HG03097 (cell line): ENCODE data around the gene SPTAN1.
"Not testable (repeated sequence)": the region's sequence is repeated elsewhere in the genome, so short reads cannot be mapped to it uniquely, and the experiment has no call there.

Source experiments
- ATAC-seq: cut with Tn5 transposase; IDR thresholded peaks from one replicate; pipeline ENCODE4 v1.9.1; 2021; ENCODE audit not compliant: unreplicated experiment, low FRiP score

Gene SPTAN1

DNA sequence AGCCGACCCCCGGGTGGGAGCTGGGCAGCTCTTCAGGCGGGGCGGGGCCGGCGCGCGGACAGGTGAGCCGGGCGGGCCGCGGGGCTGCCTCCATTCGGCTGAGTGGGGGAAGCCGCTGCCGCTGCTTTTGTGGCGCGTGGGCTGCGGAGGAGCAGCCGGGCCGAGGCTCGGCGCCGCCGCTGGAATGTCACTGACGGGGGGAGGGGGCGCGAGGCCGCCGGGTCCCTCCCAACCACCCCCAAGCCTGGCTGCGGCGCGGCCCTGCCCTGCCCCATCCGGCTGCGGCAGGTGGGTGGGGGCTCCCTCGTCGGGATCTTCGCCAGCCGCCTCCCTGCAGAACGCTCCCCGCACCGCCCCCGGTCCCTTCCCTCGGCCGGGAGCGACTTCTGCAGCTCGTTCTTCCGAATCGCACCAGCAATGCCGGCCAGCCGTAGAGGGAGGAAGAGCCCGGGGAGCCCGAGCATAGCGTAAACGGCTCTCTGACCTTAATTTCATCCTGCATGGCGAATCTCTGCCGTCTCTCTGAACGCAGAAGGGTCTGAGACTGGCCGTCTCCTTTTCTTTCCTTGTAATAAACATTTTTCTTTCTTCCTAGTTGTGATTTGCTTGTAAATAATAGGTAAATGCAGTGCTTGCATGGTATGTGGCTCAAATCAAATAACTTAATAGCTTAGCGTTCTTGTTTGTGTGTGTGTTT, 505 bp downstream of the SPTAN1 start:
- peak; percentile 35 for ATAC-seq

DNA sequence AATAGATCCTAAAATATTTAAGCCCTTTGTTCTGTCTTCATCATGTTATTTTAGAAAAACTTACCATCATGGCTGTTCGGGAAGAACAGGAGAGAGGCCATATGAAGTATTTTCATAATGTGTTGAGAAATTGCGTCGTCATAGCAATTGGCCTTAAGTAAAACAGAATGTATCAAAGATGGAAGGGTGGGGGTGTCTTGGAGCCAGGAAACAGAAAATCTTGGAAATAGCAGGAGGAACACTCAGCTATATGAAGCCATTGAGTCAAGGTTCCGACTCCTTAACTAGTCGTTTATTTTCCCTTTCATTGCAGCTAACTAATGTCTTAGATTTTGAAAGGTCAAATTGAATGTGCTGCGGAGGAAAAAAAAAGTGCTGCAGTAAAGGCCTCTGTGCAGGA, 1.3 kb downstream of the SPTAN1 start:
- ATAC-seq: no peak

DNA sequence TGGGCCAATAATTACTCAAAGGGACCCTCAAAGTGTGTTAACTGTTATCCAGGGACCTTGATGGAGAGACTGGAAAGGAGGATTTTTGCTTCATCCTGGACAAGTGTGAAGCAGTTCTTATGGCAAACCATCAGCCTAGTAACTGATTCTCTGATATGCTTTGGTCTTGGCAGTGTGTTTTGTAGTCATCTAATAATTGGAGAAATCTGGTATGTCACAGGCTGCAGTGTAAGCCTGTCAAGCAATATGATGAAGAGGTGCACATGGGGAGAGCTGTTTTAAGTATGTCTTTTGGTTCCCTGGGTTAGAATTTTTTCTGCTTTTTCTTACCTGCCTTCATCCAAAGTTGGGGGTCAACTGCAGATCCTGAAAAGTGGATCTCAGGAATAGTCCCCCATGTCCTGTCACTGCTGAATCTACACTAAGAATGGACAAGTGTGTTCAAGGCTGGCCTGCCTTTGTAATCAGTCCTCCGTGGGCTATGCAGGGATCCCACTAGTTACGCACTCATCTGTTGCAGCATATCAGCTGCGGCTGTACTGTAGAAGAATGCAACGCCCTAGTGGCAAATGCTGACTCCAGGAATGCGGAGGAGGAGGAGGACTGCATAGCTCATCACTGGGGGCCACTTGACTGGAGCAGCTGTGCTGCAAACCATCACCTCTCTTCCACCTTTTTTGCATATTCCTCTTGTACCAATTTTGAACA, 1.9 kb downstream of the SPTAN1 start:
- ATAC-seq: no peak

DNA sequence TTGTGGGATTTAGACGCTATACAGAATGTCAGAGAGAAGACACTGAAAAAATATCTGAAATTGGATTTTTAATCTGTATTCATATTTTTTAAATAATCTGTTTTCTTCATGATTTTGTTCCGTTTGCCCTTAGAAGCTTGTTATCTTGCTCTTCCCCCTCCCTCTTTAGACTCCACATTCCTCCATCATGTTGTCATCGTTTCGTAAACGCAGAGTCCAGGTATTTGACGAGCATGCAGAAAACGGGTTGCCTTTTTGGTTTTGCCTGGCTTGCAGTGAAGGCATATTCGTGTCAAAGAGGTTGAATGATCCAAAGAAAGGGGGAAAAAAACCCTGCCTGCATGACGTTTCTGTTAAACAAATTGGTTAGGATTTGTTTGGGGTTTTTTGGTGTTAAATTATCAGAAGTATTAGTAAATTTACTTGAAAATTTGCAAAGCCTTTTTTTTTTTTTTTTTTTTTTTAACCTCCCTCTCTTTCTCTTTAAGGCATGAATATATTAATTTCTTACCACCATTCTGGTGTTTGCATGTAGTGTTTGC, 2.9 kb downstream of the SPTAN1 start:
- no peak for ATAC-seq

DNA sequence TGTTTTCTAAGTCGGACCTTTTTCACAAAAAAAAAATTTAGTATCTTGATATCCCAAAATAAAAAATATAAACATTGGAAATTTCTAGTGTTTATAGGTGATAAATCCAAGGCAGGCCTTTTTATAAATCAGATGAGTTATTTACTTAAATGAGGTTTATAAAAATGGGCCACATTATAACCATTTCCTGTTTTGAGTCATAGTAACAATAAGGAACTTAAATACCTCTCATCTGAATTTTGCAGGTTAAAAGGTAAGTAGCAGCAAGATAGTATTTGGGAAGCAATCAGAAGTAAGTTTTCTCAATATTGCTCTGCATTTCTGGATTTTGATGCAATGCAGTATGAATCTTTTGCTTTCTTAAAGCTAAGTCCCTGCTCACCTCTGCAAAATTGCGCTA, 3.9 kb downstream of the SPTAN1 start:
- ATAC-seq: no peak

DNA sequence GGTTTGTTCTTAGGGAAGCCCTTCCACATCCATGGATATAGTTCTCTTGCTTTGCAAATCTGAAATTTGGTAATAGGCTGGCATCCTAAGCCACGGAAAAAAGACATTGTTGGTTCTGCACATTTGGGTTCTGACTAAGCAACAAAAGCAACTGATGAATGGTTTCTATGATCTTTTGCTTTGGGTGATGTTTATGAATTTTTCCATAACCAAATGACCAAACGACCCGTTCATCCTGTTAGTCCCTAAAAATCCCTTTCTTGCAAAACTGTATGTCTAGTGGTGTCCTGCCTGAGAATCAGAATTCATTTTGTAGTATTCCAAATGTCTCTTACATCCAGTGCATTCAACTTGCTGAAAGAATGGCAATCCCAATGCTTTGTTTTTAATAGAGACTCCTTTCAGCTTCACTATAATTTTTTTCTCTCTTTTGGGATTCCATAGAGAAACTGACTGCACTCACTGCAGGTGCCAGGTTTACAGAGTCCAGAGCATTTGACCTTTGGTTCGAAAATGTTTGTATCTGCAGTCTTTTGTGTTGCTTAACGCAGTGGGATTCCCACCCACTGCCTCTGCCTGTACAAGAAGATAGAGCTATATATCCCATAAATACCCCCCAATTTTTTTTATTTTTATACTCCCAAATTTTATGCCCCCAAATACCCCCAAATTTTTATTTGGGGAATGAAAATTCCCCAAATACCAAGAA, 4.7 kb downstream of the SPTAN1 start:
- no peak for ATAC-seq

DNA sequence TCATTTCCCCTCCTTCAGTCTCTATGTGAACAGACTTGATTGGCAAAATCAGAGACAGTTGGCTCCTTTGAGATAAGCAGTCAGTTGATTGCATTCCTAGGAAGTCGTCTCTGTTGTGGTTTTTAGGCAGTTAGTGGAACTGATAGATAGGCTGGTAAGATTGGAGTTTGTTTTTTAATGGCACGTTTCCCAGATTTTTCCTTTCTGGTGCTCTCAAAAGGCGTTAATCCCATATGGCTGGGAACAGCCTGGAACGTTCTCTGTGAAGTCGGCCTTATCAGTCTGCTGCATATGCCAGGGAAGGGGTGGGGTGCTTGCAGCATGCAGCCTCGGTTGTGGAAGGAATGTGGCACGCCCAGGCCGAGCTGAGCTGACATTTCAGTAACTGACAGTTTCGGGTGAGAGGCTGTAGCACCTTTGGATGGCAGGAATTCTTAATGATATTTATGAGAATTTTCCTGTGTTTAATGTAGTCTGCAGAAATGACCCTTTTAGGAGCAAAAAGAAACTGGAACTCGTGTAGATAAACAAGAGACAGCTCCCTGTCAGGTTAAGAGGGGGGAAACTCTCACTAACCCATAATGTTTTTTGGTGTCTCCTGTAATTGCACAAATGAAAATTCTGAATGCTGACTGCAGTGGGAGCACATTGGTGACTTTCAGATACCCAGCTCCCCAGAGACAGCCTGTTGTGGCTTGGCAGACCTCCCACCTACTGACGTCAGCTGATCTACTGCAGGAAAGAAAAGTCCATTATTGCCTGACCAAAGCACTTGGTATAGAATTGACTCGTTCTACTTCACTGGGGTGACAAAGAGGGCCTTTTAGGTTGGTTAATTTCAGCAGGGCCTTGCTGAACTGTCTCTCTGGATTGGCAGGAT, 6.3 kb downstream of the SPTAN1 start:
- peak; percentile 56 for ATAC-seq

DNA sequence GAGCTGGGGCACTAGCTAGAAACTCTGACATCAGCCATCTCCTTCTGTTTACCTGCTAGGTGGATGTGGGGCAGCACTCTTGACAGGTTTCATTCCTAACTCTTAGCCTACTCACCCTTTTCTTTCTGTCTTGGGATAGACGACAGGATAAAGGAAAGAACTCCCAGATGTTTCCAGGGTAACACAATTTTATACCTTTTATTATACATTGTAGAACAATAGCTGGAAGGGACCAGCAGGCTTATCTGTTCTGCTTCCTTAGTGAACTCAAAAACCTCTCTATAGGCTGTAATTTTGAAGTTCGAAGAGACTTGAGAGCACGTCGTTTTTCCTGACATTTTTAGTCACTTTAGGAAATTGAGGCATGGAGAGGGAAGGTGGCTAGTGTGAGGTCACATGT, 13.2 kb downstream of the SPTAN1 start:
- ATAC-seq: no peak

DNA sequence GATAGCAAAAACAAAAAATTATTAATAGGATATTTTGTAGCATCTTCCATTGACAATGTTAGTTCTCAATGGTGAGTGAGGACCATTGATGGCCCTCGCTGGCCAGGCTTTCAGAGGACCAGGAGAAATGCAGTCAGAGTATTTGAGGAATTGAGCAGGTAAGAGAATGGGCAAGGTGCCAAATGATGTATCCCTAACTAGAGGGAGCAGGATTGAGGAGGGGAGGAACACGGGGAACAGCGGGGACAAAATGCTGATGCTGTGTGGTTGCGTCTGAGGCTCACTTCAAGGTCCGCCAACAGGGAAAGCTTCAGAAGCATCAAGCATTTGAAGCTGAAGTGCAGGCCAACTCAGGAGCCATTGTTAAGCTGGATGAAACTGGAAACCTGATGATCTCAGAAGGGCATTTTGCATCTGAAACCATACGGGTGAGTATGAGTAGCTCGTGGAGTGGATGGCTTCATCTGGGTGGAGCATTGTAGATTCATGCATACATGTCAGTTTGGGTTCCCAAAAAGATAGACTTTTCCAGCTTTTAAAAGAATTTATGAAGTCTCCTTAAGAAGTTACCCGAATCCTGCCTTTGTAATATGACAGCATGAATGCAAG, 16.2 kb downstream of the SPTAN1 start:
- ATAC-seq: no peak

DNA sequence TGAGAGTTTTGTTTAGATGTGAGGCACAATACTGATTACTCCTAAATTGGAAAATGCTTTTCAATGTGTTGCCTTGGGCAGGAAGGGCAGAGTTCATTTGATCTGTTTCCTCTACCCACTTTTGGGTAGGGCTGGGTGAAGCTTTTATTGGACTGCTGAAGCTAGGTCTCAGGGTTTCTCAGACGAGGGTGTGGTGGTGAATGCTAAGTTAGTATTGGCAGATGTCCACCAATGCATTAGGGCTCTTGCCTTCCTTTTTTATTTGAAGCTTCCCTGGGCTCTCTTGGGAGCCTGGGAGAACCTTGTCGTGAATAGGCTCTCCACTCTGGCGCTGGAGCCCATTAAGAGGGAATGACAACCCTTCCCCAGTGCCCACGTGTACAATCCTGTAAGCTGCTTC, 23.1 kb downstream of the SPTAN1 start:
- ATAC-seq: no peak

DNA sequence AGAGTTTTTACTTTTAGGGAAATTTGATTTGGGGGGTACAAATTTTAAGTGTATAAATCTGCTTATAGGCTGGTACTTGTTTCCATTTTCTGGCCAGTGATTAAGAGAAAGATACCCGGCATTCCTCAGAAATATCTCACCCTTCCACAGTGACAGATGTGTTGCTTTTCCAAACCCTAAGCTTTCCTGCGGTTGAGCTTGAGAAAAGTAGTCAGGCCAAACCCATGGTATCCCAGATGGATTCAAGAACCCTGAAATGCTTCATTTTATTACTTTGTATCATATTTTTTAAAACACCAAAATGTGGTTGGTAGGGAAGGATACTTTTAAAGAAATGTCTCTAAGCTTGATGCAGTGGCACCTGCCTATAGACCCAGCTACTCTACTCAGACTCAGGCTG, 23.5 kb downstream of the SPTAN1 start:
- no peak for ATAC-seq

DNA sequence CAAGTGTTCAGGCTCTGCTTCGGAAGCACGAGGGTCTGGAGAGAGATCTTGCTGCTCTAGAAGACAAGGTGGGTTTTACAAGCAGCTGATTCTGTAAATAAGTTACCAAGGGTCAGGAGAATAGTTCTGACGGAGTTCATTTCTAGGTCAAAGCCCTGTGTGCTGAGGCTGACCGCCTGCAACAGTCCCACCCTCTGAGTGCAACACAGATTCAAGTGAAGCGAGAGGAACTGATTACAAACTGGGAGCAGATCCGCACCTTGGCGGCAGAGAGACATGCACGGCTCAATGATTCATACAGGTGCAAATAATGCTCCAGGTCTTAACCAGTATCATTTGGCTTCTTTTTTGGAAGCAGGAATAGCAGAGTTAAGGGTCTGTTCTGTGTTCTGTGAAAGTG, 24.8 kb downstream of the SPTAN1 start:
- no peak for ATAC-seq

DNA sequence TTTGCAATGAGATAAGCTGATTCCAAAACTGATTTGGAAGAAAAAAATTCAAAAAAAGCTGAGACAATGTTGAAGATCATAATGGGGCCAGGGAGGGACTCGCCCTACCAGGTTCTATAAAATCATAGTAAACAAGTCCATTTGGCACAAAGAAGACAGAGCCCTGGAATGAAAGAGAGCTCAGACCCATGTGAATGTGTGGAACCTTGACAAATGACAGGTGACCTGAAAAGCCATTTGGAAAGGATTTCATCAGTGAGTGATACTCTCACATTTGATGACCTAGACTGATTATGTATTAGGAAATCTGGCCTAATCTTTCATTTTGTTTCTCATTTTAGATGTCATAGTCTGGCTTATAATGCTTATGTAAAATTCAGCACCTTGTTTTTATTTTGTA, 26.8 kb downstream of the SPTAN1 start:
- no peak for ATAC-seq

DNA sequence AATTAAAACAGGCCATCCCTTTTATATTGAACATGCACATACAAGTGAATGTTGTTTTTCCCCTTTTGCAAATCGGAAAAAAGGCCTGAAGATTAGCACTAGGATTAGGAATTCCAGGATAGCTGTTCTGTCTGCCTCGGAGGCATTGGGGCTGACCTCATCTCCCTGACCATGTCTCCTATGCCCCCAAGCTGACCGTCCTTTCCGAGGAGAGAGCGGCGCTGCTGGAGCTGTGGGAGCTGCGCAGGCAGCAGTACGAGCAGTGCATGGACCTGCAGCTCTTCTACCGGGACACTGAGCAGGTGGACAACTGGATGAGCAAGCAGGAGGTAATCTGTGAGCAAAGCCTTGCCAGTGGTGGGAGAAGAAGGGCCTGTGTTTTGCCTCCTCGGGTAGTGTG, 28.3 kb downstream of the SPTAN1 start:
- ATAC-seq: no peak

DNA sequence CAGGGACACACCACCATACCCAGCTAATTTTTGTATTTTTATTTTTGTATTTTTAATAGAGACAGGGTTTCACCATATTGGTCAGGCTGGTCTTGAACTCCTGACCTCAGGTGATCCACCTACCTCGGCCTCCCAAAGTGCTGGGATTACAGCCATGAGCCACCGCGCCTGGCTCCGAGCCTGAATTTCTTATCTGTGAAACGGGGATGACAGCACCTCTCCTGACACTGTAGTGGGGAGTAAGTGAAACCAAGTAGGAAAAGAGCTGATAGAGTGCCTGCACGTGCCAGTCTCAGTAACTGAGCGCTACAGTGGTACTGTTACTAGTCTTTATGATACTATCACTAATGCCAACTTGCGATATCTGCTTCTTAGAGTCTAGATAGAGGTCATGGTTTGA, 32.8 kb downstream of the SPTAN1 start:
- not testable (repeated sequence) for ATAC-seq

DNA sequence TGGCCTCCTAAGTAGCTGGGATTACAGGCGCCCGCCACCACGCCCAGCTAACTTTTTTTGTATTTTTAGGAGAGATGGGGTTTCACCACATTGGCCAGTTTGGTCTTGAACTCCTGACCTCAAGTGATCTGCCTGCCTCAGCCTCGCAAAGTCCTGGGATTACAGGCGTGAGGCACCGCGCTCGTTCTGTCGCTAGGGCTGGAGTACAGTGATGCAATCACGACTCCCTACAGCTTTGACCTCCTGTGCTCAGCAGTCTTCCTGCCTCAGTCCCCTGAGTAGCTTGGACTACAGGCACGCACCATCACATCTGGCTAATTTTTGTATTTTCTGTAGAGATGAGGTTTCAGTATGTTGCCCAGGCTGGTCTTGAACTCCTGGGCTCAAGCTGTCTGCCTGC, 34.5 kb downstream of the SPTAN1 start:
- not testable (repeated sequence) for ATAC-seq

DNA sequence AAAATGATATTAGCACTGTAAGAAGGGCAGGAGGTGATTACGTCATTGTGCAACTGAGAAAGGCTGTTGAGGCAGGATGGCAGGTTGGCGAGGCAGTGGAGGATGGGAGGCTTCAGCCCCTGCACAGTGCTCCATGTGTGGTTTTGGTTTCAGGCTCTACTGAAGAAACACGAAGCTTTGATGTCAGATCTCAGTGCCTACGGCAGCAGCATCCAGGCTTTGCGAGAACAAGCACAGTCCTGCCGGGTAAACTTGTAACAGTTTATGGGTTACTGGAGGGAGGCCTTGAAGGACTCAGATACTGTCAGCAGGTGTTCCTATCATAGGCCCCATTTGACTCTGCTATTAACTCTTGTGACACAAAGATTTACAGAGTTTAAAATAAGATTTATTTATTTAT, 35.1 kb downstream of the SPTAN1 start:
- ATAC-seq: no peak

DNA sequence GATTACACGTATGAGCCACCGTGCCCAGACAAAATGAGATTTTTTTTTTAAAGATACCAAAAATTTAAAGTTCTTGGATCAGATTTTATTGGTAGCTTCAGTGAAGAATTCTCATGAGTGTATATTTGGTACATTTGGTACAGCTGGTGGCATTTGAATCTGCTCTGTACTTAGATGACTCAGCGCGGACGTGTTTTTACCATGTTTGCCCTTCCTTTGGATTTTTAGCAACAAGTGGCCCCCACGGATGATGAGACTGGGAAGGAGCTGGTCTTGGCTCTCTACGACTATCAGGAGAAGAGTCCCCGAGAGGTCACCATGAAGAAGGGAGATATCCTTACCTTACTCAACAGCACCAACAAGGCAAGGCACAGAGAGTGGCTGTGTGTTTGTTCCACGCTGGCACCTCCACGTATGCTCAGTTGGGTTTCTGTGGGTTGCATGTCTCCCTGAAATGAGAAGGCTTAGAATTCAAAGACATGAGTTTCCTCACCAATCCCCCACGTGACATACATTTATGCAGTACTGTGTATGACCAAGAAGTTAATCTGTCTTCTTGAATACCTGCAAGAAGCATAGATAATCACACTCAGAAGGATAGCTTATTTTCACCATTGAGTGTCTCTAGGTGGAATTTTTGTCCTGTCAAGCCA, 36.3 kb downstream of the SPTAN1 start:
- ATAC-seq: no peak

DNA sequence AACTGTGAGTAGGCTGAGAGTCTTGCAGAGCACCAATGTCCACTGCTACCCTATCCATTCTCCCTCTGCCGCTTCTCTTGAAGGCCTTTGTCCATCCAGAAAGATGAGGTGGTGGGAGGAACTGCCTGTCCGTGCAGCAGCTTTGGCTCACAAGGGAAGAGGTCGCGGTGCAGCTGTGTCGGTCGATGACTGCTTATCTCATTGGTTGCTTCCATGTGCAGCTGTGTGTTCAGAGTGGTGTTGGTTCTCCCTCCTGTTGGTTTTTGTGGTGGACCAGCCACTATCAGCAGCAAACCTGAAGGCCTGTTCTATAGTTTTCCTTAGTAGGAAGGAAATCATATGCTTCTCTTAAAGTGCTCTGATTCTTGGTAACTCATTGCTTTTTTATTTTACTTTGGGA, 40.7 kb downstream of the SPTAN1 start:
- no peak for ATAC-seq

DNA sequence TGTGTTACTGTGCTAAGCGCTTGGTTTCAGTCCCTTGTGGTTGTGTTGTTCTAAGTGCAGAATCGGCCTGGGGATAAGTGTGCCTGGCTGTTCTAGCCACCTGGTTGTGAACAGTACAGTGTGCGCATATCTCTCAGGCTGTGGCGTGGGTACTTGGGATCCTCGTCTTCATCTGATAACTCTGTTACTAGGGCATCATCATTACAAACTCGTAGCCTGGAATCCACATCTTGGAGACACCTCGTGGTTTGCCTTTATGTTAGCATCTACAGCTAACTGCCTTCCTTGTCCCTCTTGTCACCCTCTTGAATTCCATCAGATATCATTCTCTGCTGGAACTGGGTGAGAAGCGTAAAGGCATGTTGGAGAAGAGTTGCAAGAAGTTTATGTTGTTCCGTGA, 41.5 kb downstream of the SPTAN1 start:
- ATAC-seq: no peak
